HCT116 (cell line): ENCODE data around the gene TTC1.

Source experiments
- ATF3 ChIP-seq: IDR thresholded peaks from 2 replicates; pipeline ENCODE4 v1.6.1; 2012
- CTCF ChIP-seq, 3 experiments: fragments of 200-600 bp in 1 of 3; sonication (generic) in 1 of 3; IDR thresholded peaks in 2 of 3; conservative IDR thresholded peaks in 1 of 3; 2 replicates each; pipeline ENCODE4 v1.5.1; 2012 to 2017; ENCODE audit warnings: low read depth in 2 of 3, low read length in 2 of 3, antibody characterized with exemption in 1 of 3, borderline replicate concordance in 1 of 3, control low read depth in 1 of 3, mild to moderate bottlenecking in 1 of 3, mixed read lengths in 1 of 3, mixed run types in 1 of 3, moderate library complexity in 1 of 3; ENCODE audit not compliant: insufficient read depth in 1 of 3
- ELF1 ChIP-seq: IDR thresholded peaks from 2 replicates; pipeline ENCODE4 v1.6.1; 2012; ENCODE audit warnings: low read depth, borderline replicate concordance
- EZH2 ChIP-seq: fragments of 200-600 bp; sonication (generic); IDR thresholded peaks from 2 replicates; pipeline ENCODE4 v1.6.1; 2017; ENCODE audit warnings: antibody characterized with exemption, mixed run types
- EZH2phosphoT487 ChIP-seq: fragments of 200-600 bp; IDR thresholded peaks from 2 replicates; pipeline ENCODE4 v1.6.1; 2018; ENCODE audit warnings: antibody characterized with exemption, borderline replicate concordance
- MAX ChIP-seq: IDR thresholded peaks from 2 replicates; pipeline ENCODE4 v1.6.1; 2012
- POLR2A ChIP-seq: IDR thresholded peaks from 2 replicates; pipeline ENCODE4 v1.7.0; 2011; ENCODE audit warnings: borderline replicate concordance; ENCODE audit not compliant: insufficient read depth, insufficient read length; ENCODE audit errors: extremely low read depth
- POLR2AphosphoS5 ChIP-seq: IDR thresholded peaks from 2 replicates; pipeline ENCODE4 v1.6.1; 2011; ENCODE audit warnings: mild to moderate bottlenecking, low read depth, low read length, moderate library complexity
- REST ChIP-seq: IDR thresholded peaks from 2 replicates; pipeline ENCODE4 v1.6.1; 2012; ENCODE audit warnings: low read depth
- SIN3A ChIP-seq: IDR thresholded peaks from 2 replicates; pipeline ENCODE4 v1.6.1; 2012; ENCODE audit warnings: low read depth
- TCF7L2 ChIP-seq: IDR thresholded peaks from 2 replicates; pipeline ENCODE4 v1.7.0; 2011; ENCODE audit warnings: borderline replicate concordance, inconsistent platforms; ENCODE audit not compliant: insufficient read depth, insufficient read length; ENCODE audit errors: extremely low read depth
- YY1 ChIP-seq: IDR thresholded peaks from 2 replicates; pipeline ENCODE4 v1.6.1; 2011; ENCODE audit warnings: low read length, low read depth, moderate library complexity, mild to moderate bottlenecking; ENCODE audit not compliant: insufficient replicate concordance; ENCODE audit errors: extremely low read depth
- ZFX ChIP-seq: fragments of 450-650 bp; IDR thresholded peaks from 2 replicates; pipeline ENCODE4 v1.6.1; 2017

GRCh38 chr5:160092960-160093707 is 84.2 kb downstream of the TTC1 start:
- no peak for TF ChIP-seq CTCF (IDR thresholded peaks at IDR 0.05 in 2 of 3, conservative IDR thresholded peaks at IDR 0.05 in 1 of 3; ENCODE audit: borderline replicate concordance in 1 of 3, insufficient read depth in 1 of 3, low read depth in 2 of 3, low read length in 2 of 3)
- no peak for TF ChIP-seq REST
- TF ChIP-seq ELF1 = no peak
- TF ChIP-seq ATF3 = no peak
- no peak for TF ChIP-seq POLR2A
- TF ChIP-seq POLR2AphosphoS5 = no peak
- TF ChIP-seq SIN3A = no peak
- TF ChIP-seq EZH2phosphoT487 = no peak
- TF ChIP-seq MAX = no peak
- no peak for TF ChIP-seq ZFX
- no peak for TF ChIP-seq TCF7L2
- TF ChIP-seq YY1 = no peak
- no peak for TF ChIP-seq EZH2
